ENCODE data around the gene MACROD2.

- TF ChIP-seq, protein P1, sequence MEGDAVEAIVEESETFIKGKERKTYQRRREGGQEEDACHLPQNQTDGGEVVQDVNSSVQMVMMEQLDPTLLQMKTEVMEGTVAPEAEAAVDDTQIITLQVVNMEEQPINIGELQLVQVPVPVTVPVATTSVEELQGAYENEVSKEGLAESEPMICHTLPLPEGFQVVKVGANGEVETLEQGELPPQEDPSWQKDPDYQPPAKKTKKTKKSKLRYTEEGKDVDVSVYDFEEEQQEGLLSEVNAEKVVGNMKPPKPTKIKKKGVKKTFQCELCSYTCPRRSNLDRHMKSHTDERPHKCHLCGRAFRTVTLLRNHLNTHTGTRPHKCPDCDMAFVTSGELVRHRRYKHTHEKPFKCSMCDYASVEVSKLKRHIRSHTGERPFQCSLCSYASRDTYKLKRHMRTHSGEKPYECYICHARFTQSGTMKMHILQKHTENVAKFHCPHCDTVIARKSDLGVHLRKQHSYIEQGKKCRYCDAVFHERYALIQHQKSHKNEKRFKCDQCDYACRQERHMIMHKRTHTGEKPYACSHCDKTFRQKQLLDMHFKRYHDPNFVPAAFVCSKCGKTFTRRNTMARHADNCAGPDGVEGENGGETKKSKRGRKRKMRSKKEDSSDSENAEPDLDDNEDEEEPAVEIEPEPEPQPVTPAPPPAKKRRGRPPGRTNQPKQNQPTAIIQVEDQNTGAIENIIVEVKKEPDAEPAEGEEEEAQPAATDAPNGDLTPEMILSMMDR (IDR thresholded peaks at IDR 0.05), result no peak
- TF ChIP-seq POLR2A (IDR thresholded peaks at IDR 0.05), result no peak
Observed at GRCh38 chr20:15546525-15547023, 1551.3 kb downstream of the MACROD2 start.
